ENCODE measurements around the gene MPPED1. TPM values are rescaled to one million over a fixed set of nuclear protein-coding genes. Genes with fewer than 3 reads are reported as not detected.

Gene MPPED1
- polyA plus RNA-seq, 1 of the 3 experiments (the other 2 are of a cell fraction) = 0.03 TPM

- TF ChIP-seq, protein P1, sequence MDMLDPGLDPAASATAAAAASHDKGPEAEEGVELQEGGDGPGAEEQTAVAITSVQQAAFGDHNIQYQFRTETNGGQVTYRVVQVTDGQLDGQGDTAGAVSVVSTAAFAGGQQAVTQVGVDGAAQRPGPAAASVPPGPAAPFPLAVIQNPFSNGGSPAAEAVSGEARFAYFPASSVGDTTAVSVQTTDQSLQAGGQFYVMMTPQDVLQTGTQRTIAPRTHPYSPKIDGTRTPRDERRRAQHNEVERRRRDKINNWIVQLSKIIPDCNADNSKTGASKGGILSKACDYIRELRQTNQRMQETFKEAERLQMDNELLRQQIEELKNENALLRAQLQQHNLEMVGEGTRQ (IDR thresholded peaks at IDR 0.05; ENCODE audit: borderline replicate concordance, low read depth, low read length) = no peak
- TF ChIP-seq FOXJ3 (CRISPR knock-in tag; IDR thresholded peaks at IDR 0.05) = no peak
- no peak for TF ChIP-seq ZBTB33 (IDR thresholded peaks at IDR 0.05; ENCODE audit: borderline replicate concordance, low read depth)
- no peak for TF ChIP-seq EZH2phosphoT487 (IDR thresholded peaks at IDR 0.05; ENCODE audit: borderline replicate concordance, low read depth)
- no peak for TF ChIP-seq MAX (IDR thresholded peaks at IDR 0.05; ENCODE audit: low read depth)
- TF ChIP-seq GABPA (IDR thresholded peaks at IDR 0.05; ENCODE audit: low read depth) = no peak
- no peak for TF ChIP-seq TAF1 (IDR thresholded peaks at IDR 0.05; ENCODE audit: borderline replicate concordance, low read depth, low read length)
- no peak for TF ChIP-seq EP300 (IDR thresholded peaks at IDR 0.05; ENCODE audit: borderline replicate concordance in 1 of 2, low read depth in 1 of 2, low read length in 1 of 2)
These were observed 121.3 kb downstream of the MPPED1 start (continued) for GRCh38 chr22:43533156-43533530.

DNA sequence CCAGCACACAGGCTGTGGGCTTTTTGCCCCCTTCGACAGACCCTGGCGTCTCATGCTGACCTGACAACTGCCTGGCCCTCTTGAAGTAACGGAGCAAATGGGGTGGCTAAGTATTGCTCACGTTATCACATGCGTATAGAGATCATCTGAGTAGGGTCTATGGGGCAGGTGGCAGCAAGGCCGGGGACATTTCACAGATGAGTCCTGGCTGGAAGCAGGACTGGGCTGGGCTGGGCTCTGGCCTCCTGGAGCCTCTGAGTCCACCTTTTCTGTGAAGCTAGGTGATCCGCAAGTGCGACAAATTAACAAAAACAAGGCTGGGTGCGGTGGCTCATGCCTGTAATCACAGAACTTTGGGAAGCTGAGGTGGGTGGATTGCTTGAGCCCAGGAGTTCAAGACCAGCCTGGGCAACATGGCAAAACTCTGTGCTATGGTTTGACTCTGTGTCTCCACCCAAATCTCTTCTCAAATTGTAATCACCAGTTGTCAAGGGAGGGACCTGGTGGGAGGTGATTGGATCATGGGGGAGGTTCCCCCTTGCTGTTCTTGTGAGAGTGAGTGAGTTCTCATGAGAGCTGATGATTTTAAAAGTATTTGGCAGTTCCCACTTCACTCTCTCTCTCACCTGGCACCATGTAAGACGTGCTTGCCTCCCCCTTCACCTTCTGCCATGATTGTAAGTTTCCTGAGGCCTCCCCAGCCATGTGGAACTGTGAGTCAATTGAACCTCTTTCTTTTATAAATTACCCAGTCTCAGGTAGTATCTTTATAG, 122.0 kb downstream of the MPPED1 start:
- H3K4me1 ChIP-seq (ENCODE audit: control insufficient read depth in 1 of 2, insufficient read depth in 2 of 2, low read depth in 1 of 2, low read length in 1 of 2) = no peaks in the 10 kb centered on the region; a peak in 1 of 4 replicates
- H3K79me2 ChIP-seq (ENCODE audit: insufficient read depth) = no peaks in the 10 kb centered on the region
- no peaks in the 10 kb centered on the region for H4K20me1 ChIP-seq (ENCODE audit: insufficient read depth)
- 18% methylated on average over 1 of the region's 10 CpGs for WGBS (ENCODE audit: low lambda C conversion rate)
- H3K27ac ChIP-seq (ENCODE audit: low read depth in 2 of 2, low read length in 1 of 2) = no peak overlapping the region
- POLR2A ChIA-PET = no interaction called here
- no peaks in the 10 kb centered on the region for H3K9me3 ChIP-seq
- no peak for DNase-seq
- TF ChIP-seq, protein P2, sequence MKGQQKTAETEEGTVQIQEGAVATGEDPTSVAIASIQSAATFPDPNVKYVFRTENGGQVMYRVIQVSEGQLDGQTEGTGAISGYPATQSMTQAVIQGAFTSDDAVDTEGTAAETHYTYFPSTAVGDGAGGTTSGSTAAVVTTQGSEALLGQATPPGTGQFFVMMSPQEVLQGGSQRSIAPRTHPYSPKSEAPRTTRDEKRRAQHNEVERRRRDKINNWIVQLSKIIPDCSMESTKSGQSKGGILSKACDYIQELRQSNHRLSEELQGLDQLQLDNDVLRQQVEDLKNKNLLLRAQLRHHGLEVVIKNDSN (IDR thresholded peaks at IDR 0.05; ENCODE audit: borderline replicate concordance, low read depth) = no peak
- TF ChIP-seq NRF1 (IDR thresholded peaks at IDR 0.05; ENCODE audit: low read depth, low read length) (no peak), RCOR1 (IDR thresholded peaks at IDR 0.05; ENCODE audit: low read length) (no peak), SMC3 (IDR thresholded peaks at IDR 0.05; ENCODE audit: low read depth, low read length) (no peak), TEAD4 (IDR thresholded peaks at IDR 0.05; ENCODE audit: borderline replicate concordance, insufficient read depth) (no peak)
- no peak overlapping the region for H3K9ac ChIP-seq
- no peaks in the 10 kb centered on the region for H3F3A ChIP-seq (replicated peaks; ENCODE audit: insufficient read depth)
- no peak overlapping the region for H3K4me3 ChIP-seq (ENCODE audit: low read depth in 2 of 2, low read length in 1 of 2)
- no peak overlapping the region for H2AFZ ChIP-seq (ENCODE audit: low read depth)
- H3K4me2 ChIP-seq = no peak overlapping the region
- H3K27me3 ChIP-seq (ENCODE audit: insufficient read depth) = no peaks in the 10 kb centered on the region
- no peaks in the 10 kb centered on the region for H3K36me3 ChIP-seq (replicated peaks in 1 of 2; ENCODE audit: control insufficient read depth in 1 of 2, insufficient read depth in 2 of 2, low read length in 1 of 2)
- H3K9me2 ChIP-seq = no peaks in the 10 kb centered on the region
- CTCF ChIA-PET = no interaction called here
